GM21367 (cell line): ENCODE results near the gene ABCA4.

ENCODE experiments used
- ATAC-seq: cut with Tn5 transposase; IDR thresholded peaks from one replicate; pipeline ENCODE4 v1.9.1; 2021; ENCODE audit not compliant: unreplicated experiment

The ABCA4 gene

GRCh38 chr1:94031154-94031553, 89.8 kb downstream of the ABCA4 start:
- ATAC-seq: no peak

- ATAC-seq: no peak
These were observed 91.6 kb downstream of the ABCA4 start for GRCh38 chr1:94029130-94029993.

- ATAC-seq: no peak
These were observed 93.0 kb downstream of the ABCA4 start for GRCh38 chr1:94027721-94028515.

GRCh38 chr1:94026619-94027380, 94.1 kb downstream of the ABCA4 start:
- no peak for ATAC-seq

- no peak for ATAC-seq
These were observed 95.3 kb downstream of the ABCA4 start for GRCh38 chr1:94025383-94026340.

GRCh38 chr1:94024104-94024792, 96.7 kb downstream of the ABCA4 start:
- ATAC-seq: no peak

GRCh38 chr1:94022471-94023189, 98.3 kb downstream of the ABCA4 start:
- ATAC-seq: no peak

GRCh38 chr1:94020764-94021579, 100.0 kb downstream of the ABCA4 start:
- ATAC-seq: no peak

GRCh38 chr1:94019327-94019726, 101.6 kb downstream of the ABCA4 start:
- ATAC-seq: no peak

GRCh38 chr1:94017155-94017829, 103.7 kb downstream of the ABCA4 start:
- ATAC-seq: no peak

- ATAC-seq: no peak
These were observed 105.5 kb downstream of the ABCA4 start for GRCh38 chr1:94015489-94015817.

- no peak for ATAC-seq
These were observed 106.1 kb downstream of the ABCA4 start for GRCh38 chr1:94014635-94015488.

- ATAC-seq: no peak
These were observed 106.9 kb downstream of the ABCA4 start for GRCh38 chr1:94014087-94014486.

- no peak for ATAC-seq
These were observed 107.5 kb downstream of the ABCA4 start for GRCh38 chr1:94013367-94013878.

GRCh38 chr1:94012708-94013366, 108.1 kb downstream of the ABCA4 start:
- no peak for ATAC-seq
